ENCODE measurements around the gene TBATA.

Gene TBATA

GRCh38 chr10:70785190-70785589 lies at the start of gene TBATA:
TSS of gene TBATA (minus strand) at chr10:70785377. CDS start at chr10:70783379, 1,998 bp downstream.
- DNase-seq, result no peak

GRCh38 chr10:70834441-70835151 lies 49.4 kb upstream of the TBATA start:
- no peak for DNase-seq

GRCh38 chr10:70834021-70834420 lies 48.8 kb upstream of the TBATA start:
- DNase-seq, result no peak

GRCh38 chr10:70833601-70834000 lies 48.4 kb upstream of the TBATA start:
- DNase-seq, result no peak

GRCh38 chr10:70832852-70833528 lies 47.8 kb upstream of the TBATA start:
- DNase-seq, result no peak

GRCh38 chr10:70832221-70832620 lies 47.0 kb upstream of the TBATA start:
- DNase-seq, result no peak

- DNase-seq, result no peak
Measured at GRCh38 chr10:70830164-70830563, 45.0 kb upstream of the TBATA start.

- no peak for DNase-seq
Measured at GRCh38 chr10:70829543-70829942, 44.4 kb upstream of the TBATA start.

- DNase-seq, result no peak
Measured at GRCh38 chr10:70828923-70829322, 43.7 kb upstream of the TBATA start.

GRCh38 chr10:70827086-70827757 lies 42.0 kb upstream of the TBATA start:
- DNase-seq, result no peak

GRCh38 chr10:70822076-70822820 lies 37.1 kb upstream of the TBATA start:
- DNase-seq, result no peak

GRCh38 chr10:70820976-70821750 lies 36.0 kb upstream of the TBATA start:
- no peak for DNase-seq

- DNase-seq, result peak; percentile 73
Measured at GRCh38 chr10:70816220-70816894, 31.2 kb upstream of the TBATA start.

GRCh38 chr10:70815504-70816219 lies 30.5 kb upstream of the TBATA start, which contains the start of gene SGPL1:
TSS of gene SGPL1 (plus strand) at chr10:70815948. CDS start at chr10:70816854, 906 bp downstream.
- DNase-seq, result peak; percentile 79

GRCh38 chr10:70814126-70814525 lies 28.9 kb upstream of the TBATA start:
- DNase-seq, result no peak

GRCh38 chr10:70812814-70813213 lies 27.6 kb upstream of the TBATA start:
- no peak for DNase-seq

GRCh38 chr10:70811881-70812280 lies 26.7 kb upstream of the TBATA start:
- no peak for DNase-seq

GRCh38 chr10:70810967-70811366 lies 25.8 kb upstream of the TBATA start:
- DNase-seq, result no peak

- DNase-seq, result no peak
Measured at GRCh38 chr10:70809726-70810125, 24.5 kb upstream of the TBATA start.

GRCh38 chr10:70809011-70809611 lies 23.9 kb upstream of the TBATA start:
- no peak for DNase-seq

- DNase-seq, result no peak
Measured at GRCh38 chr10:70807556-70807955, 22.4 kb upstream of the TBATA start.
